Prostate gland (tissue), 2 donors: ENCODE results near the gene TM2D1.

Source experiments
- POLR2A ChIP-seq: fragments of 450-650 bp; IDR thresholded peaks from one replicate; pipeline ENCODE4 v1.6.1; 2016; ENCODE audit warnings: antibody characterized with exemption, mild to moderate bottlenecking
- TF ChIP-seq, protein P1 (sequence below), 4 experiments: fragments of 200-600 bp in 2 of 4; fragments of 450-650 bp in 2 of 4; sonication (generic) in 2 of 4; IDR thresholded peaks; 1 replicate in 3 of 4; 2 replicates in 1 of 4; pipeline ENCODE4 v1.5.1; 2016 to 2019; ENCODE audit warnings: antibody characterized with exemption in 4 of 4, mild to moderate bottlenecking in 2 of 4, moderate library complexity in 2 of 4

DNA sequence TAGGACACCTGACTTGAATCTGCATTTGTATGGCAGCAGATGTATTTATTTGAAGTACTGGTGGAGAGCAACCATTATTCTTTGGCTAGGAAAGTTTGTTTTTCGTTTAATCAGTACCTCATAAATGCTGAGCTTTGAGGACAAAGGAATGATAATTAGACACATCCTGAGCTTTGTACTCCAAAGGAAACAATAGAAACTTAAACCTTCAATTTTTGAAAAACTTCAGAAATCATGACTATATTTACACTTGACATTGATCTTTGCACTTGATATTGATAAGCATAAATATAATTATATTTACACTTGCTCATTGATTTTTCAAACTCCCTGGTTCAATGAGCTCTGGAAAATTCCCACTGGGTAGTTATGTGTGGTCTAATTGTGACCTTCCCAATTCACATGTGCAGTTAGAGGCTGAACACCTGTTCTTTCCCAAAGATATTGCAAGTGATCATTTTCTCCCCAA, 28.0 kb upstream of the TM2D1 start:
- no peak for TF ChIP-seq POLR2A
- TF ChIP-seq, protein P1, sequence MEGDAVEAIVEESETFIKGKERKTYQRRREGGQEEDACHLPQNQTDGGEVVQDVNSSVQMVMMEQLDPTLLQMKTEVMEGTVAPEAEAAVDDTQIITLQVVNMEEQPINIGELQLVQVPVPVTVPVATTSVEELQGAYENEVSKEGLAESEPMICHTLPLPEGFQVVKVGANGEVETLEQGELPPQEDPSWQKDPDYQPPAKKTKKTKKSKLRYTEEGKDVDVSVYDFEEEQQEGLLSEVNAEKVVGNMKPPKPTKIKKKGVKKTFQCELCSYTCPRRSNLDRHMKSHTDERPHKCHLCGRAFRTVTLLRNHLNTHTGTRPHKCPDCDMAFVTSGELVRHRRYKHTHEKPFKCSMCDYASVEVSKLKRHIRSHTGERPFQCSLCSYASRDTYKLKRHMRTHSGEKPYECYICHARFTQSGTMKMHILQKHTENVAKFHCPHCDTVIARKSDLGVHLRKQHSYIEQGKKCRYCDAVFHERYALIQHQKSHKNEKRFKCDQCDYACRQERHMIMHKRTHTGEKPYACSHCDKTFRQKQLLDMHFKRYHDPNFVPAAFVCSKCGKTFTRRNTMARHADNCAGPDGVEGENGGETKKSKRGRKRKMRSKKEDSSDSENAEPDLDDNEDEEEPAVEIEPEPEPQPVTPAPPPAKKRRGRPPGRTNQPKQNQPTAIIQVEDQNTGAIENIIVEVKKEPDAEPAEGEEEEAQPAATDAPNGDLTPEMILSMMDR (IDR thresholded peaks at IDR 0.05): no peak
